Osteocyte (in vitro differentiated cells): ENCODE data around the gene BNC2. TPM values are rescaled to one million over a fixed set of nuclear protein-coding genes. Genes with fewer than 3 reads are reported as not detected.
A peak's percentile ranks its signal among the peaks of the same experiment; 100 is the strongest.
"Not testable (repeated sequence)": the region's sequence is repeated elsewhere in the genome, so short reads cannot be mapped to it uniquely, and the experiment has no call there.

Experiments used
- DNase-seq: peaks from one replicate; pipeline ENCODE4 v3.0.0; 2021; ENCODE audit warnings: mixed read lengths; ENCODE audit not compliant: unreplicated experiment; ENCODE audit errors: extremely low spot score
- H3K27ac Mint-ChIP-seq: one replicate; pipeline ENCODE4 v1.8.0; 2021; ENCODE audit warnings: mild to moderate bottlenecking, mixed read lengths; ENCODE audit not compliant: unreplicated experiment
- H3K27me3 Mint-ChIP-seq: one replicate; pipeline ENCODE4 v1.8.0; 2021; ENCODE audit warnings: mixed read lengths; ENCODE audit not compliant: unreplicated experiment
- H3K36me3 Mint-ChIP-seq: one replicate; pipeline ENCODE4 v1.8.0; 2021; ENCODE audit warnings: mixed read lengths; ENCODE audit not compliant: unreplicated experiment
- H3K4me1 Mint-ChIP-seq: one replicate; pipeline ENCODE4 v1.8.0; 2021; ENCODE audit warnings: mixed read lengths; ENCODE audit not compliant: unreplicated experiment
- H3K4me3 Mint-ChIP-seq: one replicate; pipeline ENCODE4 v1.8.0; 2021; ENCODE audit warnings: mild to moderate bottlenecking, moderate library complexity, mixed read lengths; ENCODE audit not compliant: unreplicated experiment
- H3K9me3 Mint-ChIP-seq: one replicate; pipeline ENCODE4 v1.8.0; 2021; ENCODE audit warnings: mixed read lengths; ENCODE audit not compliant: unreplicated experiment
- CTCF ChIP-seq: fragments of 200-600 bp; sonication (generic); IDR thresholded peaks from 2 replicates; pipeline ENCODE4 v1.5.0; 2021; ENCODE audit warnings: antibody characterized with exemption, mild to moderate bottlenecking, moderate library complexity
- total RNA-seq: library from RNA; stranded (reverse); gene quantifications from 2 replicates; pipeline ENCODE4 v1.2.1, GENCODE V29; 2021

Gene BNC2
- total RNA-seq, 1 donor from 2014 or later = 66.5 TPM

GRCh38 chr9:16484180-16484579, 386.3 kb downstream of the BNC2 start:
- no peaks in the 10 kb centered on the region for H3K9me3 Mint-ChIP-seq
- no peak for TF ChIP-seq CTCF
- H3K27me3 Mint-ChIP-seq = no peaks in the 10 kb centered on the region
- H3K36me3 Mint-ChIP-seq = no peaks in the 10 kb centered on the region
- no peak overlapping the region for H3K4me3 Mint-ChIP-seq
- DNase-seq = no peak
- H3K27ac Mint-ChIP-seq = peak overlapping the region; percentile 21
- H3K4me1 Mint-ChIP-seq = peaks cover 33% of the 10 kb centered on the region

GRCh38 chr9:16482764-16483163, 387.7 kb downstream of the BNC2 start:
- DNase-seq = no peak
- no peak for TF ChIP-seq CTCF
- Mint-ChIP-seq H3K4me1 (peaks cover 33% of the 10 kb centered on the region), H3K9me3 (no peaks in the 10 kb centered on the region), H3K4me3 (no peak overlapping the region), H3K36me3 (peaks cover 3% of the 10 kb centered on the region), H3K27me3 (no peaks in the 10 kb centered on the region), H3K27ac (no peak overlapping the region)

- not testable (repeated sequence) for H3K9me3 Mint-ChIP-seq, H3K27ac Mint-ChIP-seq, H3K36me3 Mint-ChIP-seq, H3K27me3 Mint-ChIP-seq, H3K4me3 Mint-ChIP-seq, DNase-seq
- peaks cover 33% of the 10 kb centered on the region for H3K4me1 Mint-ChIP-seq
Measured at GRCh38 chr9:16480584-16480983, 389.9 kb downstream of the BNC2 start.

GRCh38 chr9:16475996-16476395, 394.5 kb downstream of the BNC2 start:
- no peak overlapping the region for H3K4me3 Mint-ChIP-seq
- no peaks in the 10 kb centered on the region for H3K9me3 Mint-ChIP-seq
- no peak overlapping the region for H3K27ac Mint-ChIP-seq
- H3K27me3 Mint-ChIP-seq = no peaks in the 10 kb centered on the region
- no peak for TF ChIP-seq CTCF
- DNase-seq = no peak
- peaks cover 18% of the 10 kb centered on the region for H3K4me1 Mint-ChIP-seq
- peaks cover 13% of the 10 kb centered on the region for H3K36me3 Mint-ChIP-seq

GRCh38 chr9:16475257-16475656, 395.2 kb downstream of the BNC2 start:
- H3K9me3 Mint-ChIP-seq = no peaks in the 10 kb centered on the region
- H3K4me1 Mint-ChIP-seq = peaks cover 18% of the 10 kb centered on the region
- H3K27ac Mint-ChIP-seq = no peak overlapping the region
- TF ChIP-seq CTCF = no peak
- DNase-seq = no peak
- no peaks in the 10 kb centered on the region for H3K27me3 Mint-ChIP-seq
- no peak overlapping the region for H3K4me3 Mint-ChIP-seq
- H3K36me3 Mint-ChIP-seq = peaks cover 18% of the 10 kb centered on the region

- Mint-ChIP-seq H3K9me3 (no peaks in the 10 kb centered on the region), H3K4me3 (no peak overlapping the region), H3K36me3 (peaks cover 13% of the 10 kb centered on the region), H3K4me1 (peaks cover 8% of the 10 kb centered on the region), H3K27ac (no peak overlapping the region), H3K27me3 (no peaks in the 10 kb centered on the region)
- TF ChIP-seq CTCF = no peak
- no peak for DNase-seq
Measured at GRCh38 chr9:16469184-16469583, 401.3 kb downstream of the BNC2 start.
